DOHH2 (cell line): Measurements from ENCODE around the gene CLIC3.

ENCODE experiments used
- H3F3A ChIP-seq: fragments of 200-600 bp; sonication (generic), shearing (Covaris generic); 2 replicates; pipeline ENCODE4 v1.6.0; 2016; ENCODE audit warnings: antibody characterized with exemption, mild to moderate bottlenecking; ENCODE audit not compliant: control insufficient read depth, insufficient read depth
- H3K27ac ChIP-seq: fragments of 200-600 bp; sonication (generic); 2 replicates; pipeline ENCODE4 v1.5.1; 2014; ENCODE audit warnings: low read depth, mild to moderate bottlenecking, low read length, moderate library complexity
- H3K27me3 ChIP-seq: fragments of 200-600 bp; sonication (generic); 2 replicates; pipeline ENCODE4 v1.6.1; 2014; ENCODE audit warnings: mild to moderate bottlenecking, low read length, mixed read lengths; ENCODE audit not compliant: control insufficient read depth
- H3K36me3 ChIP-seq: fragments of 200-600 bp; sonication (generic); 2 replicates; pipeline ENCODE4 v1.6.1; 2014; ENCODE audit warnings: mild to moderate bottlenecking, low read length, moderate library complexity, mixed read lengths; ENCODE audit not compliant: control insufficient read depth
- H3K4me1 ChIP-seq: fragments of 200-600 bp; sonication (generic); 2 replicates; pipeline ENCODE4 v1.6.1; 2014; ENCODE audit warnings: mild to moderate bottlenecking, low read length, mixed read lengths; ENCODE audit not compliant: control insufficient read depth
- H3K4me2 ChIP-seq: fragments of 200-600 bp; sonication (generic); 2 replicates; pipeline ENCODE4 v1.6.0; 2014; ENCODE audit warnings: mild to moderate bottlenecking, low read length, moderate library complexity
- H3K4me3 ChIP-seq: fragments of 200-600 bp; sonication (generic); 2 replicates; pipeline ENCODE4 v1.5.1; 2014; ENCODE audit warnings: mild to moderate bottlenecking, low read length, mixed read lengths
- H3K79me2 ChIP-seq: fragments of 200-600 bp; sonication (generic); 2 replicates; pipeline ENCODE4 v1.6.1; 2014; ENCODE audit warnings: mild to moderate bottlenecking, low read length, mixed read lengths; ENCODE audit not compliant: control insufficient read depth
- H3K9me2 ChIP-seq: fragments of 200-600 bp; sonication (generic); replicated peaks from 2 replicates; pipeline ENCODE4 v1.6.1; 2014; ENCODE audit warnings: mild to moderate bottlenecking, low read length, mixed read lengths; ENCODE audit not compliant: control insufficient read depth
- H3K9me3 ChIP-seq: fragments of 200-600 bp; sonication (generic); 2 replicates; pipeline ENCODE4 v1.6.1; 2014; ENCODE audit warnings: antibody characterized with exemption, low read length, mixed read lengths; ENCODE audit not compliant: control insufficient read depth, insufficient read depth
- H4K20me1 ChIP-seq: fragments of 200-600 bp; sonication (generic); 2 replicates; pipeline ENCODE4 v1.6.0; 2014; ENCODE audit warnings: low read depth, mild to moderate bottlenecking, antibody characterized with exemption, low read length, moderate library complexity; ENCODE audit not compliant: control insufficient read depth, insufficient read depth
- EZH2phosphoT487 ChIP-seq: fragments of 200-600 bp; sonication (generic); IDR thresholded peaks from 2 replicates; pipeline ENCODE4 v1.6.1; 2017; ENCODE audit warnings: borderline replicate concordance, mild to moderate bottlenecking, antibody characterized with exemption, low read length, moderate library complexity, mixed read lengths
- TF ChIP-seq, protein P1 (sequence below): fragments of 200-600 bp; sonication (generic); IDR thresholded peaks from one replicate; pipeline ENCODE4 v1.5.1; 2014; ENCODE audit warnings: antibody characterized with exemption, mild to moderate bottlenecking, low read depth, low read length; ENCODE audit not compliant: poor library complexity, severe bottlenecking

Gene CLIC3

DNA sequence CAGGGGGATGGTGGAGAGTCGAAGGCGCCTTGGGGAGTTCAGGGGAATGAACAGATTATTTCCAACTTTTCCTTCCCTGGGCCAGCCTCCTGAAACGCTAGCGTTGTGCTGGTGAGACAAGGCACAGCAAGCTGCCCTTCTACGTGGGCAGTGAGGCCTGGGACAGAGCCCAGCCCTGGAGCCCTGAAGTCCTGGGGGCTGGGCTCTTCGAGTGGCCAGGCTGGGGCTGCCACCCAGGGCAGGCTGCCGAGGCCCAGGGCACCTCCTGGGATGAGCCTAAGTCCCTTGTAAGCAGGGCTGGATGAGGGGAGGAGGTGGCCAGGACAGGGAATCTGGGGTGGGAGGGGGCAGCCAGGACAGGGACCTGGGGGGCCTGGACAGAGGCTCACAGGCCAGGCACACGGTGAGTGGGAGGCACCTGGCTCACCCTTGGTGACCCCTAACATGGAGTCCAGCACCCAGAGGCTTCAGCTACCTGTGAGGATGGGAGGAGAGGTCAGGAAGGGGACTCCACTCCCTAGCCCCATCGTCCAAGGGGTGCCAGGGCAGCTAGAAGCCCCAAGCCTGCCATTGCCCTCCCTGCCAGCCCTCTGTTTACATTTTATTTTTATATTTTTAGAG is 45.6 kb downstream of the CLIC3 start:
- TF ChIP-seq EZH2phosphoT487: no peak
- TF ChIP-seq, protein P1, sequence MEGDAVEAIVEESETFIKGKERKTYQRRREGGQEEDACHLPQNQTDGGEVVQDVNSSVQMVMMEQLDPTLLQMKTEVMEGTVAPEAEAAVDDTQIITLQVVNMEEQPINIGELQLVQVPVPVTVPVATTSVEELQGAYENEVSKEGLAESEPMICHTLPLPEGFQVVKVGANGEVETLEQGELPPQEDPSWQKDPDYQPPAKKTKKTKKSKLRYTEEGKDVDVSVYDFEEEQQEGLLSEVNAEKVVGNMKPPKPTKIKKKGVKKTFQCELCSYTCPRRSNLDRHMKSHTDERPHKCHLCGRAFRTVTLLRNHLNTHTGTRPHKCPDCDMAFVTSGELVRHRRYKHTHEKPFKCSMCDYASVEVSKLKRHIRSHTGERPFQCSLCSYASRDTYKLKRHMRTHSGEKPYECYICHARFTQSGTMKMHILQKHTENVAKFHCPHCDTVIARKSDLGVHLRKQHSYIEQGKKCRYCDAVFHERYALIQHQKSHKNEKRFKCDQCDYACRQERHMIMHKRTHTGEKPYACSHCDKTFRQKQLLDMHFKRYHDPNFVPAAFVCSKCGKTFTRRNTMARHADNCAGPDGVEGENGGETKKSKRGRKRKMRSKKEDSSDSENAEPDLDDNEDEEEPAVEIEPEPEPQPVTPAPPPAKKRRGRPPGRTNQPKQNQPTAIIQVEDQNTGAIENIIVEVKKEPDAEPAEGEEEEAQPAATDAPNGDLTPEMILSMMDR: no peak

DNA sequence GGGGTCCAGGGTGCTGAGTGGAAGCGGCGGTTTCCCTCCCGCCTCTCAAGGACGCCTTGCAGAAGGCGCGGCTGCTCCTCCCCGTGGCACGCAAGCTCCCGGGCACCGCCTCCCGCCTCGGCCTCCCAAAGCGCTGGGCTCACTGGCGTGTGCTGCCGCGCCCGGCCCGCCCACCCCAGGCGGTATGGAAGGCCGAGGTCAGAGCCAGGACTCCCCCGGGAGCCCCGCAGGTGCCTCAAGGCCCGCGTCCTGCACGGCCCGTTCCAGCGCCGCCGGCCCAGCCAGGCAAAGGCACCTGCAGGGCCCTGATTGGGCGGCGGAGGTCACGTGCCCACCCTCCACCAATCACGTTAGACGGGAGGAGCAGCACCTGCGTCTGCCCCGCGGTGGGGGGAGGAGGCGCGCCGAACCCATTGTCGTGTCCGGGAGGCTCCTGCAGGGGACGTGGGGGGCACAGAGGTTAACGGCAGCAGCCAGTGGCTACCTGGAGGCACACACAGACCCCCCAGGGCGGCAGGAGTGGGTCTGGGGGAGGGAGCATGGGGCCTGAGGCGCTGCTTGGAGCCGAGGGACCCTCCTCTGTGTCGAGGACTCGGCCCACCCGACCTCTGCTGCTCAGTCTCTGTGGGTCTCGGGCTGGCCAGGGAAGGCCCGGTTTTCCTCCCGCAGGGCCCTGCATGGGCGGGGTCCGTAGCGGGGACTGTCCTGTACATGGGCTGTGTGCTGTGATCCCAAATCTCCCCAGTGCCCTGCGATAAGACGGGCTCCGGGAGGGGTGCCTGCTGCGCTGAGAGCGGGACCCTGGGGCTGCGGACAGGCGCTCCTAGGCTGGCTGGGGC is 46.3 kb downstream of the CLIC3 start:
- peak overlapping the region; percentile 79 for H3K4me3 ChIP-seq
- peak overlapping the region; percentile 59 for H3K27ac ChIP-seq
- H3K4me1 ChIP-seq: peaks cover 17% of the 10 kb centered on the region
- H3K27me3 ChIP-seq: no peaks in the 10 kb centered on the region
- H3K9me2 ChIP-seq: no peaks in the 10 kb centered on the region
- H3K36me3 ChIP-seq: no peaks in the 10 kb centered on the region
- no peaks in the 10 kb centered on the region for H4K20me1 ChIP-seq
- H3F3A ChIP-seq: no peaks in the 10 kb centered on the region; the same call in 1 of the 2 replicates
- H3K4me2 ChIP-seq: peak overlapping the region; percentile 91
- TF ChIP-seq, protein P1: peak; percentile 49
- no peak for TF ChIP-seq EZH2phosphoT487
- no peaks in the 10 kb centered on the region for H3K9me3 ChIP-seq
- H3K79me2 ChIP-seq: no peaks in the 10 kb centered on the region

More for the DNA sequence above, 45.6 kb downstream of the CLIC3 start:
- no peaks in the 10 kb centered on the region; the same call in 1 of the 2 replicates for H3F3A ChIP-seq
- H3K9me2 ChIP-seq: no peaks in the 10 kb centered on the region
- H3K27ac ChIP-seq: peak overlapping the region; percentile 59
- H3K4me1 ChIP-seq: peaks cover 15% of the 10 kb centered on the region
- no peaks in the 10 kb centered on the region for H3K9me3 ChIP-seq
- no peaks in the 10 kb centered on the region for H3K36me3 ChIP-seq
- peak overlapping the region; percentile 91 for H3K4me2 ChIP-seq
- no peaks in the 10 kb centered on the region for H3K27me3 ChIP-seq
- H3K4me3 ChIP-seq: peak overlapping the region; percentile 79
- H3K79me2 ChIP-seq: no peaks in the 10 kb centered on the region
- H4K20me1 ChIP-seq: no peaks in the 10 kb centered on the region

DNA sequence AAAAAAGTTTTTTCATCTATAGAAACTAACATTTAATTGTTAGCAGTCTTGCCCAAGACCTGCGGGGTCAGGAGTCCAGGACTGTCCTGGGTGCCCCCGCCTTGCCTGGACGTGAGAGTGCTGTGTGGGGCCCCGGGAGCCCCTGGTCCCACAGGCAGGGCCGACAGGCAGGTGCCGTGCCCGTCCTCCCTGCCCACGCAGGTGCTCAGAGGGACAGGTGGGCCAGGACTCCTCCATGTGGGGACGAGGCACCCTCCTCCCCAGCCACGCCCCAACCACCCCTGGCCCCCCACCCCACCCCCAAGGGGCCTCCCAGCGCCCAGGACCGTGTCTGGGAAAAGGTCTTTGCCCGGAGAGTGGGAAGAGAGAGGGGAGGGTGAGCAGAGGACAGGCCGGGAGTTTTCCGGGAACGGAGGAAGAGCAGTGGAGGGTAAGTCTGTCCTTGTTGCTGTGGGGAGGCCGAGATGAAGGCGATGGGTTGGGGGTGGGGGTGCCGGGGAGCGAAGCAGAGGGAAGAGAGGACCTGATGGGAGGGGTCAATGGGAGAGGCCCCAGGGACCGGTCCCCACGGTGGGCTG is 47.0 kb downstream of the CLIC3 start:
- no peaks in the 10 kb centered on the region for H3K79me2 ChIP-seq
- no peaks in the 10 kb centered on the region for H3K27me3 ChIP-seq
- peak overlapping the region; percentile 79 for H3K4me3 ChIP-seq
- H3K27ac ChIP-seq: peak overlapping the region; percentile 59
- H3K4me2 ChIP-seq: peak overlapping the region; percentile 91
- H3K36me3 ChIP-seq: no peaks in the 10 kb centered on the region
- H3F3A ChIP-seq: no peaks in the 10 kb centered on the region; the same call in 1 of the 2 replicates
- no peak for TF ChIP-seq EZH2phosphoT487
- TF ChIP-seq, protein P1: no peak
- no peaks in the 10 kb centered on the region for H3K9me2 ChIP-seq
- peaks cover 20% of the 10 kb centered on the region for H3K4me1 ChIP-seq
- H3K9me3 ChIP-seq: no peaks in the 10 kb centered on the region
- no peaks in the 10 kb centered on the region for H4K20me1 ChIP-seq
